HG03095 (cell line): ENCODE measurements around the gene LRRC28.

Experiments used
- ATAC-seq: cut with Tn5 transposase; IDR thresholded peaks from one replicate; pipeline ENCODE4 v1.9.1; 2021; ENCODE audit warnings: moderate library complexity; ENCODE audit not compliant: unreplicated experiment

LRRC28 gene

DNA sequence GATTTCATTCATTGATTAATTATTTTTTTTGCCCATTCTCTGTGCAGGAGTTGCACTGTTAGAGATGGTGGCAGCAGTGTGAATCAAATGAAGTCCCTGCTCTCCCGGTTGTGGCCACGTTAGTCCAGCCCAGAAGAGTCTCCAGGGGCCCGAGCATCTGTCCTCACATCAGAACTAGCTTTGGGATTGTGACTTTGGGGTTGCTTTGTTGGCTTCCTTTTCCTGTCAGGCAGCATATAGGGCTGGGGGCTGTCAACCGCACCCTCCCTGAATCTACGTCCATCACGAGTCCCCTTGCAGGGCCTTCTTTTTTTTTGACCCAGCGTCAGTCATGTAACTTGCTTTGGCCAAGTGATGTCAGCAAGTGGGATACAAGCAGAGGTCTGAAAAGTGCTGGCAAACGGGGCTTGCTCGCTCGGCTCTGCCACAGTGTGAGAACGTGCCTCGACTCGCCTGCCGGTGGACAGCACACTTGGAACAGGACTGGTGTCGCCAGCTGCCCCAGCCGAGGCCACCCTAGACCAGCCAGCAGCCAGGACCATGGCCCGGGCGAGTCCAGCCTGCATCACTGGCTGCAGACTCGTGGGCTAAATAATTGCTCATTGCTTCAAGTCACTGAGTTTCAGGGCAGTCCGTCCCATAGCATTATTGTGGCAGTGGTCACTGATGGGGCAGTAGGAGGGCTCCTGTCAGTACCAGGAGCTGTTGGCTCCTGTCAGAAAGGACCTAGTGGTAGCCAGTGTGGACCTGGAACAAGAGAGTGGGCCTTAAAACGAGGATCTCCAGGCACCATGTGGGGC is 162.9 kb downstream of the LRRC28 start:
- no peak for ATAC-seq

DNA sequence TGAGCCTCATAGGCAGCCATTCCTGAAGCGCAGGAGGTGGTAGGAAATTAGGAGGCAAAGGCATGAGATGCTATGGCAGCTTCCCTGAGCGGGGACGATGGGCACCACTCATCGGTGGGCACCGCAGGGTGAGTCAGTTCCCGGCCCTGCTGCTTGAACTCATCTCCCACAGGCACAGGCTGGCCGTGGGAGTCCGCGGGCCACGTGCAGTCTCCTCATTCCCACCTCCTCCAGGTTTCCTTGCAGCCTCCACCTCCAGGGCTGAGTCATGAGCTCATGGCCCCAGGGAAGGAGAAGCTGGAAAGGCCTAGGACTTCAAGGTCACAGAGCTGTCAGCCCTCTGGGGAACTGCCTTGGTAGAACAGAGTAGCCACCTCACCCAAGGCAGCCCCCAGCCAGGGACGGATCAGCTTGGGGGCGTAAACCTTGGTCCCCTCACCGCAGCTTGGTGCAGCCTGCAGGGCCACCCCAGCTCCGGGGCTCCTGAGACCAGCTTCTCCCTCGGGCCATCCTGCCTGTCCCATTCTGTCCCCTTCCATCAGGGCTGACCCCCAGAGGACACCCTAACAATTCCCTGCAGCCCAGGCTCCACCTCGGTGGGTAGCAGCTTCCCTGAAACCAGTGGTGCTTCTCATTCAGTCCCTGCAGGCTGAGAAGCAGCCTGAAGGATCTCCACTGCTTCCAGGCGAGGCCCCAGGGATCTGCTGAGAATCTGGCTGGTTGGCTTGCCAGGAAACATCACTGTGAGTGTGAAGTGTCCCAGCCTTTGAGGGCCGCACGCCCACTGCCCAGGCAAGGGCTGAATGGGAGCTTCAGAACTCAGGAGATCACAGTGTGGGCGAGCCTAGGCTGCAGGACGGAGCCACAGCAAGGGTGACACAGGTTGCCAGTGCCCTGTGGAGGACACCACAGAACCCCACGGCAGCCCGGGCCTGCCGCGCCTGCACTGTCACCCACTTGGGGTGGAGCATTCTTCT is 163.8 kb downstream of the LRRC28 start:
- ATAC-seq, result no peak

DNA sequence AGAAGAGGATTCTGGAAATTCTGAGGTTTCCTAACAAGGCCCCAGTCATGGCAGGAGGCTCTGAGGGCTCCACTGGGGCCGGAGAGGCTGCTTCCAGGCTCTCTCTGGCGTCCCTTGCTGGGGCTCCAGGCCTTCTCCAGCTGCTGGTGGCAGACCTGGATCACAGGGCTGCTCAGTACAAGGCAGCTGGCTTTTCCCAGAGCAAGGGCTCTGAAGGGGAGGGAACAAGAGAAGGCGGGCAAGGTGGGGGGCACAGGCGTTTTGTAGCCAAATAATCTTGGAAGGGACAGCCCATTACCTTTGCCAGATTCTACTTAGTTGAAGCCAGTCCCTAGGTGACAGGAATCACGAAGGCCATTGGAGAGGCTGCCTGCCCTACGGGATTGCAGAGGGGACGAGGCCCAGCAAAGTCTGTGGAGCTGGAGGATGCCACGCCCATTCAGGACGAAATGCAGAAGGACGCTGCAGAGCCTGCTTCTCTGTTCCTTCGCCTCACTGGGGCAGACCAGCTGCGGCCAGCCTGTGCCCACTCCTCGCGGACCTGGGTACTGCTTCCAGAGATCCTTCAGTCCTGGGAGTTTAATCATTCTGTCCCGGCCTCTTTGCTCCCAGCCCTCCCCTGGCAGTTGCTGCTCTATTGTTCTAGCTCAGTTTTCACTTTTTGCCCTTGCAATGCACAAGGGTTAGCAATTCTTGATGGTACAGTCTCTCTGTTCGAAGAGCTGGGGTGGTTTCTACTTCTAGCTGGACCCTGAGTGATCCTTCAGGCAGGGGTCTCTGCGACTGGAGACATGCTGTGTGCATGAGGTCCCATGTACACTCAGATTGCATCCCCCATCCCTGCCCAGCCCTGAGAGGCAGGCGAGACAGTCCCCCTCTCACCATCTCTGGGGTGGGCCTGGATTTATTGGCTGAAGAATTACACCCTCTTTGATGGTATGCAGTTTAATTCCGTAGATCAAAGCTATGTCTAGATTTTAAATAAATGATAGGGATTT is 165.2 kb downstream of the LRRC28 start:
- no peak for ATAC-seq

- ATAC-seq, result no peak
Observed at GRCh38 chr15:99421172-99421656, 169.9 kb downstream of the LRRC28 start.

- no peak for ATAC-seq
Observed at GRCh38 chr15:99421758-99422157, 170.5 kb downstream of the LRRC28 start.

- ATAC-seq, result no peak
Observed at GRCh38 chr15:99423186-99424130, 172.2 kb downstream of the LRRC28 start.

DNA sequence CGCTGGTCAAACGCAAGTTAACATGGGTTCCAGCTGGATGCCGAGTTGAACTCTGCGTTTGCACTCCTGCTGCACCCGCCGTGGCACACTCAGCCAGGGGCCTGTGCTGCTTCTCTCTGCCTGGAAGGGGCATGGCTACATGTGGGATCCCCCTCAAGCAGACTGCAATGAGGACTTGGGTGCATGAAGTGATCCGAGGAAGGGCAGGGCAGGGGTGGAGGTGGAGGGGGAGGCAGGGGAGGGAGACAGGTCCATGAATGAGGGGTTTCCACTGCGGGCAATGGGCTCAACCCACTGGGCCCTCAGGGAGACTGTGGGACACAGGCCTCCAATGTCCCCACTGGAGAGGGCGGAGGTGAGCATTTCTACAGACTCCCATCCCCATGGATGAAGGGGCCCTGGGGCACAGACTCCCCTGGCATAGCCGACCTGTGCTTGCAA is 172.9 kb downstream of the LRRC28 start:
- no peak for ATAC-seq

DNA sequence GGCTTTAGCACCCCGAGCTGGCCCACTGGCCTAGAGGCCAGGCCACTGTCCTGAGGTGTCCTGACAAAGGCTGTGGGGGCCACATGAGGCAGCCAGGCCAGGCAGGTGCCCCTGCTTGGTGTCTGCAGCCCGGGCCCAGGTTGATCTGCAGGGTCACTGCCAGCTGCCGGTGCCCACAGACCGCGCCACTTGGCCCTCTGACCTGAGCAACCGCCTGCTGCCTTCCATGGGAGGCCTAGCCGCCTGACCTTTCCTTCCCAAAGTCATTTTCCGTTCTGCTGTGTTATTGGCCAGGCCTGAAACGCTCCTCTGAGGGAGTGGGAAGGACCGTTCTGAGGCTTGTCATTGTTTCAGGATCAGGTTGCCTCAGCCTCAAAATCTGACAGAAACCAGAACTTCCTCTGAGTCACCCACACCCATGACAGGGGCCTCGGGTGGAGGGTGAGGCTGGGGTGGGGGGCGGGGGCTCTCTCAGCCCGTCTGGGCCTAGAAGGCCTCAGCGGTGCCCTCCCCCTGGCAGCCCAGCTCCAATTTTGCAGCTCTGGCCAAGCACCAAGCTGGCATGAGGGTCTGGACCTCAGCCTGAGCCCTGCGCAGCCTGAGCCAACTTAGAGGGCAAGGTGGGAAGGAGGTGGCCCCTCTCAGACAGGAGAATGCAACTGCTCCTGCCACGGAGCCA is 173.8 kb downstream of the LRRC28 start:
- ATAC-seq, result peak; percentile 86

- no peak for ATAC-seq
Observed at GRCh38 chr15:99425657-99426301, 174.5 kb downstream of the LRRC28 start.

DNA sequence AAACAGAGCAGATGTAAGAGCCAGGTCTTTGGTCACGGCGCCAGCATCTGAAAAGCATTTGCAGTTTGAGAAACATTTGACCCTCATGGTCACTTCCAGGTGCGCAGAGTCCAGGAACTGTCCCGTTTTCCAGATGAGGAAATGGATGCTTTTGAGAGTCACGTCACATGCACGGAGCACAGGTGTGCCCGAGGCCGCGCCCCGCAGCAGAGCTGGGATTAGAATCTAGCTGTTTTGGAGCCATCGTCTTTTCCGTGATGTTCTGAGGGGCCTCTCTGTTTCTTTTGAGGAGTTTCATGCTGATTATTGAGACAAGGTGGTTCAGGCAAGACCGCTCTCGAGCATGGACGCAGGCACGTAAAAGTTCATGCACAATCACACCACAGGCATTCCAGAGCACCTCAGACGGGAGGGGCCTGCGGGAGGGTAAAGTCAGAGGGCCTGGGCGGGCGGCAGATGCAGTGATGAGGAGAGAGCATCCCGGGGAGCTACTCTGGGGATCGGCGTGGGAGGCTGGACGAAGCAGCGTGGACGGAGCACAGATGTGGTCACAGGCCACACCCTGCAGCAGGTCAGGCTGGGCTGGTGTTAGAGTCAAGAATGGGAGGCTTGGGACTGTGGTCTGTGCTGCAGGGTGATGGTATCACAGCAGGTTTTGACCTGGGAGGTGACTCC is 175.3 kb downstream of the LRRC28 start:
- no peak for ATAC-seq

GRCh38 chr15:99427210-99427609 is 175.9 kb downstream of the LRRC28 start:
- no peak for ATAC-seq

DNA sequence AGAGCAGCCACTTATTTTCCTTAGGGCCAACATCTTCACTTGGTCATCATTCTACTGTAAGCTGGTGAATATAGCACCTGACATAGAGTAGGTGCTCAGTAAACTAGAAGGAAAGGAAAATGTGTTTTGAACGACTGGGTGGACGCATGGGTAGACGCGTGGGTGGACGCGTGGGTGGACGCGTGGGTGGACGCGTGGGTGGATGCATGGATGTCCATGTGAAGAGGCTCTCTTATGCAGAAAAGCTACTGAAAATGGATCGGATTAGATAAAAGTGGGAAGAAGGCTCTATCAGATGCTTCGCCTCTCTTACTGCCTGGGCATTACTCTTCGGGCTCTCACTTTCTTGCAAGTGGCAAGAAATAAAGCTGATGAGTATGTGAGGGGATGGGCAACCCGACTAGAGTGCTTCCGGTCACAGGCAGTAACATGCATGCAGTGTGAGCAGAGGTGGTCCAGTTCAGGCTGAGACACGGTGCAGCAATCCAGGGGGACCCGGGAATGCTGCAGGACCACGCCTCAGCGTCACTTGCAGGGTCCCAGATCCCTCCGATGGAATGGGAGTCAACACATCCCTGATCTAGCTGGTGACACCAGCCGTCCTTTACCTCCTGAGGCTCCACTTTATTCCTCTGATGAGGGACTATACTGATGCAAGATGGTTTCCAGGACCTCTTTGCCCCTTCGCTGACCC is 176.5 kb downstream of the LRRC28 start:
- ATAC-seq, result no peak

- no peak for ATAC-seq
Observed at GRCh38 chr15:99429681-99430081, 178.4 kb downstream of the LRRC28 start.

GRCh38 chr15:99430881-99431401 is 179.7 kb downstream of the LRRC28 start:
- ATAC-seq, result no peak

DNA sequence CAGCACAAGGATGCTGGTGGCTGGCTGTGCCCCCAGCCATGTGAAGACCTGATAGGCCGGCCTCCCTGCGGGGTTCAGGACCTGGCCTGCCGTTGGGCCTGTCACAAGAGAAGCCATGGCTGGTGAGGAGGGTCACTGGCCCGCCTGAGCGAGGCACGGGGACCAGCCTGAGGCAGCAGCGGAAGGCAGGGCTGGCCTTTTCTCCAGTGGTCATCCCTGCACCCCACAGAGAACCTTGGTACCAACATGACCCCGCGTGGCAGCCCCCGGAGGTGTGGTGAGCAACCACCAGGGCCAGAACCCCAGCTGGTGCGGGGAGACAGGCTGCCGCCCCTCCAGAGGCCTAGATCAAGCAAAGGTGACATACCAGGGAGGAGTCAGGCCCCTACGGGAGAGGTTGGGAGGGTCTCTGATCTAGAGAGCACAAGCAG is 180.4 kb downstream of the LRRC28 start:
- no peak for ATAC-seq

GRCh38 chr15:99432271-99433025 is 181.2 kb downstream of the LRRC28 start:
- no peak for ATAC-seq
